Muscle of arm (tissue), 12 donors: ENCODE measurements around the gene SLC22A4. TPM values are rescaled to one million over a fixed set of nuclear protein-coding genes. Genes with fewer than 3 reads are reported as not detected.

Experiments
- DNase-seq: peaks from one replicate; pipeline ENCODE4 v3.0.0-alpha.2; 2013
- polyA plus RNA-seq, 12 donors: library from polyadenylated mRNA; unstranded; fragments of 120-200 nt; gene quantifications; one replicate each; pipeline ENCODE4 v1.2.1, GENCODE V29; 2013; ENCODE audit not compliant: insufficient read length in 12 of 12

SLC22A4 gene
- polyA plus RNA-seq, 12 donors: 2.3 to 5.0 (median 3.7) TPM; not detected in 2

- DNase-seq: no peak
Measured at GRCh38 chr5:132273631-132274030, 20.6 kb upstream of the SLC22A4 start.

- DNase-seq: no peak
Measured at GRCh38 chr5:132274050-132274792, 20.0 kb upstream of the SLC22A4 start.

- no peak for DNase-seq
Measured at GRCh38 chr5:132275367-132276220, 18.6 kb upstream of the SLC22A4 start.

GRCh38 chr5:132277256-132277655 lies 16.9 kb upstream of the SLC22A4 start:
- peak; percentile 44 for DNase-seq

- DNase-seq: no peak
Measured at GRCh38 chr5:132277971-132278853, 16.0 kb upstream of the SLC22A4 start.

GRCh38 chr5:132279801-132280200 lies 14.4 kb upstream of the SLC22A4 start:
- DNase-seq: no peak

- DNase-seq: no peak
Measured at GRCh38 chr5:132280371-132281240, 13.6 kb upstream of the SLC22A4 start.

GRCh38 chr5:132281856-132282614 lies 12.2 kb upstream of the SLC22A4 start:
- no peak for DNase-seq

GRCh38 chr5:132283423-132284043 lies 10.7 kb upstream of the SLC22A4 start:
- no peak for DNase-seq

GRCh38 chr5:132289097-132289496 lies 5.1 kb upstream of the SLC22A4 start:
- no peak for DNase-seq

- DNase-seq: no peak
Measured at GRCh38 chr5:132291026-132291425, 3.2 kb upstream of the SLC22A4 start.

- DNase-seq: peak; percentile 92
Measured at GRCh38 chr5:132293066-132293991, 865 bp upstream of the SLC22A4 start.

GRCh38 chr5:132294728-132295504 lies 722 bp downstream of the SLC22A4 start:
- DNase-seq: no peak

GRCh38 chr5:132295505-132296411 lies 1.6 kb downstream of the SLC22A4 start:
- no peak for DNase-seq

GRCh38 chr5:132296412-132297016 lies 2.3 kb downstream of the SLC22A4 start:
- DNase-seq: no peak
